ENCODE results near the gene EPN2.

DNA sequence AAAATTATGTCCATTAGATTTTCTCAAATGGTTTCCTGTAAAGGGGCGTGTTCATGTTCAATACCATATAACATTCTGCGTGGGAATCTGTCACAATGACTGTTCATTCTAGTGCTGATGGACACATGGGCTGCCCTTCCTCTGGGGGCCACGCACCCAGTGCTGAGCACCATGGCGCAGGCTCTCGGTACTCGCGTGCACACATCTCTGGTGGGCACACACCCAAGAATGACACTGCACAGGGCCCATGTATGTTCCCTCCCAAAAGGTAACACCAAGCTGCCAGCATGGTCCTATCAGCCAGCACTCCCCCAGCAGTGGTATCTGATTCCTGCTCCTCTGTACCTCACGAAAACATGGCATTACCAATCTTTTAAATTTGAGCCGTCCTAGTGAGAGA lies 111.6 kb downstream of the EPN2 start:
- no peak for TF ChIP-seq CTCF (IDR thresholded peaks at IDR 0.05)
- TF ChIP-seq POLR2A (IDR thresholded peaks at IDR 0.05) = no peak
- no peak for TF ChIP-seq POLR2AphosphoS5 (IDR thresholded peaks at IDR 0.05)
